GM12878 (cell line): ENCODE measurements around the gene UBR7. TPM values are rescaled to one million over a fixed set of nuclear protein-coding genes. Genes with fewer than 3 reads are reported as not detected.

Experiments
- ATAC-seq: fragments of 200-7000 bp; cut with Tn5 transposase; 3 replicates; pipeline ENCODE4 v1.9.1; 2020; ENCODE audit warnings: mild to moderate bottlenecking, moderate library complexity
- BruUV-seq: library from RNA; stranded (reverse); fragments of 400-500 nt; replicated peaks from 2 replicates; lab custom pipeline; 2021; lab: Mats Ljungman, UMichigan
- CTCF ChIA-PET: fragments of 300-600 bp; sonication (Branson Sonifier 250); formaldehyde crosslinking; extraction: SDS; loops from one replicate; lab custom pipeline; 2021; ENCODE audit warnings: inconsistent platforms; lab: Yijun Ruan, JAX
- POLR2A ChIA-PET: fragments of 350-600 bp; formaldehyde crosslinking; extraction: SDS; loops from one replicate; lab custom pipeline; 2021; ENCODE audit warnings: inconsistent platforms; lab: Charles Lee
- RAD21 ChIA-PET: fragments of 300-600 bp; sonication (Branson Sonifier 250); formaldehyde crosslinking; loops from one replicate; lab custom pipeline; 2023; ENCODE audit warnings: antibody characterized with exemption; ENCODE audit not compliant: unreplicated experiment; lab: Charles Lee
- SMC1A ChIA-PET: fragments of 300-600 bp; sonication (Branson Sonifier 250); formaldehyde crosslinking; loops from one replicate; lab custom pipeline; 2023; ENCODE audit not compliant: unreplicated experiment, uncharacterized antibody; lab: Charles Lee
- DNase-seq: peaks from one replicate; pipeline ENCODE4 v3.0.0-alpha.2; 2011; ENCODE audit warnings: low read depth, low spot score
- FAIRE-seq: peaks from 3 replicates; lab custom pipeline; 2011; peaks lifted over from hg19 to GRCh38; lab: Jason Lieb, UNC
- H2AFZ ChIP-seq: 2 replicates; pipeline ENCODE4 v1.6.0; 2011; ENCODE audit warnings: low read depth, low read length, control low read depth; ENCODE audit not compliant: control insufficient read depth
- H3K27ac ChIP-seq: 2 replicates; pipeline ENCODE4 v1.5.1; 2011; ENCODE audit warnings: control low read depth; ENCODE audit not compliant: control insufficient read depth, insufficient read depth
- H3K27me3 ChIP-seq, 2 experiments: replicated peaks in 1 of 2; 2 replicates each; pipeline versions ENCODE4 v1.6.0 to v1.6.1; 2011; ENCODE audit warnings: low read length in 1 of 2; ENCODE audit not compliant: control insufficient read depth in 2 of 2, insufficient read depth in 2 of 2
- H3K36me3 ChIP-seq, 2 experiments: 2 replicates each; pipeline ENCODE4 v1.5.1; 2011; ENCODE audit warnings: low read length in 1 of 2; ENCODE audit not compliant: control insufficient read depth in 2 of 2, insufficient read depth in 2 of 2
- H3K4me1 ChIP-seq: 2 replicates; pipeline ENCODE4 v1.6.1; 2011; ENCODE audit warnings: mild to moderate bottlenecking, low read length, moderate library complexity, mixed read lengths; ENCODE audit not compliant: control insufficient read depth, insufficient read depth
- H3K4me2 ChIP-seq: 2 replicates; pipeline ENCODE4 v1.6.0; 2011; ENCODE audit warnings: control low read depth; ENCODE audit not compliant: control insufficient read depth, insufficient read depth
- H3K4me3 ChIP-seq: fragments of 200-600 bp; sonication (generic); 2 replicates; pipeline ENCODE4 v1.5.1; 2016
- H3K79me2 ChIP-seq: 2 replicates; pipeline ENCODE4 v1.6.0; 2011; ENCODE audit warnings: low read length; ENCODE audit not compliant: control insufficient read depth, insufficient read depth
- H3K9ac ChIP-seq: 2 replicates; pipeline ENCODE4 v1.8.0; 2011; ENCODE audit warnings: low read length, control low read depth, mixed read lengths; ENCODE audit not compliant: control insufficient read depth, insufficient read depth
- H3K9me3 ChIP-seq: replicated peaks from 3 replicates; pipeline ENCODE4 v1.5.1; 2011; ENCODE audit warnings: mild to moderate bottlenecking, low read length; ENCODE audit not compliant: control insufficient read depth, insufficient read depth
- H4K20me1 ChIP-seq: 2 replicates; pipeline ENCODE4 v1.6.0; 2011; ENCODE audit not compliant: control insufficient read depth, insufficient read depth
- HDGF ChIP-seq: fragments of 450-650 bp; IDR thresholded peaks from 2 replicates; pipeline ENCODE4 v1.6.1; 2016; ENCODE audit warnings: antibody characterized with exemption
- SMAD5 ChIP-seq: IDR thresholded peaks from 2 replicates; pipeline ENCODE4 v1.6.1; 2016; ENCODE audit warnings: antibody characterized with exemption, low read depth
- TBL1XR1 ChIP-seq: IDR thresholded peaks from 2 replicates; pipeline ENCODE4 v1.6.1; 2012; ENCODE audit warnings: low read depth, low read length, improper control_type of control experiment
- ZZZ3 ChIP-seq: IDR thresholded peaks from 2 replicates; pipeline ENCODE4 v1.6.1; 2011; ENCODE audit warnings: low read depth; ENCODE audit not compliant: control insufficient read depth, insufficient read length
- WGBS: methylation state at CpG from one replicate; pipeline ENCODE4 v1.1.6; 2016; ENCODE audit warnings: low lambda C conversion rate; ENCODE audit not compliant: insufficient replicate concordance, insufficient coverage; ENCODE audit errors: missing lambda C conversion rate; 5-methylcytosine and 5-hydroxymethylcytosine counted together
- in situ Hi-C: fragments of 300-500 bp; cut with MboI; formaldehyde crosslinking; loops from 9 replicates; pipeline ENCODE4 v1.14.3; 2018; ENCODE audit warnings: mixed read lengths
- intact Hi-C: fragments of 100-400 bp; cut with micrococcal nuclease; formaldehyde crosslinking; loops from one replicate; pipeline ENCODE4 v1.14.2; 2022; ENCODE audit not compliant: unreplicated experiment
- polyA plus RNA-seq, 11 experiments: library from polyadenylated mRNA; depleted of rRNA in 4 of 11; unstranded in 6 of 11; stranded (reverse) in 5 of 11; fragments of >200 nt; fragmentation: Nextera tagmentation in 4 of 11; fragmentation: Illumina TruSeq in 1 of 11; extraction: Ambion mirVana in 4 of 11; extraction: Trizol in 1 of 11; gene quantifications; 1 replicate in 1 of 11; 2 replicates in 10 of 11; pipeline versions ENCODE4 v1.2.1 to v1.2.3, GENCODE V29; 2011 to 2016; ENCODE audit warnings: inconsistent platforms in 2 of 11, missing spikeins in 2 of 11, low read depth in 1 of 11
- total RNA-seq, 4 experiments: library from RNA; depleted of rRNA in 3 of 4; stranded (reverse); fragments of >200 nt in 3 of 4; fragmentation: Illumina TruSeq in 1 of 4; extraction: Trizol in 1 of 4; gene quantifications; 2 replicates each; pipeline versions ENCODE4 v1.2.1 to v1.2.3, GENCODE V29; 2013 to 2021
- TF ChIP-seq, protein P1 (sequence below): fragments of 450-650 bp; formaldehyde crosslinking; IDR thresholded peaks from 2 replicates; pipeline ENCODE4 v1.4.0; 2022; ENCODE audit warnings: mild to moderate bottlenecking, moderate library complexity
- TF ChIP-seq, protein P2 (sequence below): IDR thresholded peaks from 2 replicates; pipeline ENCODE4 v1.6.1; 2012; ENCODE audit warnings: low read length, inconsistent platforms

UBR7 gene
- total and polyA plus RNA-seq, 10 of the 15 experiments (the other 5 are each of a cell fraction or from before 2014, with no cell fraction given), result 14.3 to 85.6 (median 49.9) TPM

DNA sequence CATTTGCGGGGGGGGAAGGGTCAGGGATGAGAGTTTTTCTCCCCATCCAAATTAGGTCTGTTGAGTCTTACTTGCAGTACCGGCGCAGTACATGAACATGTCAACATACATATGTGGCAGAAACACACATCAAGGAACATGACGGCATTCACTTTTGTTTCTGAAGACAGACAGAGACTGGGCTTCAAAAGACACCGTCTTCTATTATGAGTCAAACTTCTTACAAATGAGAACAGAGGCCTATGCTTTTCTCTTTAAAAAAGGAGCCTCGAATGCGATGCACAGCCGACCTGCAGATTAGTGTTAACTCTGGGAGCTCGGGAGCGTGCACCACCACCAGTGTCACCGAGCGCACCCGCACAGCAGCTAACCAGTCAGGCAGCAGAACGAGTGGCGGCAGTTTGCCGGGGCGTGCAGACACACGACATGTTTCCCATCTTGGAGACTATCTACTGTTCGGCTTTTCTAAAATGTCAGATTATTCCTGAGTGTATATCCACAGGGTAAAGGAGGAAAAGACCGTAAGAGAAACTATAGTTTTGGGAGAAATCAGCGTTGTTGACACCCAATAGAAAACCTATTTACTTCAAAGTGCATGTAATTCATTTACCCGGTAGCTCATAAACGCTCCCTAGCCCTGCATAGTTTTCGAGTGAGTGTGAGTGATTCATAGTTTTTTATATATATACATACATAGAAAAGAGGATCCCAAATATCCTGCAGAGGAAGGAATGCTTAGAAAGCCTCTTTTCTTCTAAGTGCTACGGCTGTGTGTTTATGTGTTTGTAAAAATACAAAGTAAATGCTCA is 33.0 kb downstream of the UBR7 start:
- no peak for TF ChIP-seq SMAD5
- TF ChIP-seq, protein P1, sequence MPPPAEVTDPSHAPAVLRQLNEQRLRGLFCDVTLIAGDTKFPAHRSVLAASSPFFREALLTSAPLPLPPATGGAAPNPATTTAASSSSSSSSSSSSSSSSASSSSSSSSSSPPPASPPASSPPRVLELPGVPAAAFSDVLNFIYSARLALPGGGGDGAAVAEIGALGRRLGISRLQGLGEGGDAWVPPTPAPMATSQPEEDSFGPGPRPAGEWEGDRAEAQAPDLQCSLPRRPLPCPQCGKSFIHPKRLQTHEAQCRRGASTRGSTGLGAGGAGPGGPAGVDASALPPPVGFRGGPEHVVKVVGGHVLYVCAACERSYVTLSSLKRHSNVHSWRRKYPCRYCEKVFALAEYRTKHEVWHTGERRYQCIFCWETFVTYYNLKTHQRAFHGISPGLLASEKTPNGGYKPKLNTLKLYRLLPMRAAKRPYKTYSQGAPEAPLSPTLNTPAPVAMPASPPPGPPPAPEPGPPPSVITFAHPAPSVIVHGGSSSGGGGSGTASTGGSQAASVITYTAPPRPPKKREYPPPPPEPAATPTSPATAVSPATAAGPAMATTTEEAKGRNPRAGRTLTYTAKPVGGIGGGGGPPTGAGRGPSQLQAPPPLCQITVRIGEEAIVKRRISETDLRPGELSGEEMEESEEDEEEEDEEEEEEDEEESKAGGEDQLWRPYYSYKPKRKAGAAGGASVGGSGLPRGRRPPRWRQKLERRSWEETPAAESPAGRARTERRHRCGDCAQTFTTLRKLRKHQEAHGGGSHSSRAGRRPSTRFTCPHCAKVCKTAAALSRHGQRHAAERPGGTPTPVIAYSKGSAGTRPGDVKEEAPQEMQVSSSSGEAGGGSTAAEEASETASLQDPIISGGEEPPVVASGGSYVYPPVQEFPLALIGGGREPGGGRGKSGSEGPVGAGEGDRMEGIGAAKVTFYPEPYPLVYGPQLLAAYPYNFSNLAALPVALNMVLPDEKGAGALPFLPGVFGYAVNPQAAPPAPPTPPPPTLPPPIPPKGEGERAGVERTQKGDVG, result no peak
- no peak for TF ChIP-seq TBL1XR1
- TF ChIP-seq, protein P2, sequence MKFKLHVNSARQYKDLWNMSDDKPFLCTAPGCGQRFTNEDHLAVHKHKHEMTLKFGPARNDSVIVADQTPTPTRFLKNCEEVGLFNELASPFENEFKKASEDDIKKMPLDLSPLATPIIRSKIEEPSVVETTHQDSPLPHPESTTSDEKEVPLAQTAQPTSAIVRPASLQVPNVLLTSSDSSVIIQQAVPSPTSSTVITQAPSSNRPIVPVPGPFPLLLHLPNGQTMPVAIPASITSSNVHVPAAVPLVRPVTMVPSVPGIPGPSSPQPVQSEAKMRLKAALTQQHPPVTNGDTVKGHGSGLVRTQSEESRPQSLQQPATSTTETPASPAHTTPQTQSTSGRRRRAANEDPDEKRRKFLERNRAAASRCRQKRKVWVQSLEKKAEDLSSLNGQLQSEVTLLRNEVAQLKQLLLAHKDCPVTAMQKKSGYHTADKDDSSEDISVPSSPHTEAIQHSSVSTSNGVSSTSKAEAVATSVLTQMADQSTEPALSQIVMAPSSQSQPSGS, result no peak
- TF ChIP-seq HDGF, result no peak
- no peak for TF ChIP-seq ZZZ3
- Histone ChIP-seq H3K4me1 (no peaks in the 10 kb centered on the region), H4K20me1 (no peaks in the 10 kb centered on the region), H3K4me2 (no peak overlapping the region), H3K27me3 (no peaks in the 10 kb centered on the region), H3K9me3 (no peaks in the 10 kb centered on the region), H2AFZ (no peak overlapping the region), H3K27ac (no peak overlapping the region), H3K36me3 (peaks cover 8 to 19% of the 10 kb centered on the region in 2 experiments), H3K9ac (no peak overlapping the region), H3K4me3 (no peak overlapping the region), H3K79me2 (no peaks in the 10 kb centered on the region)
- WGBS, result 96% methylated on average over 25 of the region's 25 CpGs
- DNase-seq (no peak), FAIRE-seq (no peak), ATAC-seq (no peak)
- CTCF ChIA-PET, result interaction anchor here (0.7 kb wide), 1 partner anchor 304 kb away, joined by 3 read pairs; no protein-coding TSS in a partner anchor
- BruUV-seq, result no TSS peak
- RAD21 ChIA-PET, result no interaction called here
- in situ Hi-C loops, result loop anchor here (25.0 kb wide), 1 partner anchor 297 kb away; no protein-coding TSS in a partner anchor
- POLR2A ChIA-PET, result interaction anchor here (0.7 kb wide), 1 partner anchor 8 kb away, joined by 3 read pairs; no protein-coding TSS in a partner anchor
- SMC1A ChIA-PET, result interaction anchor here (0.7 kb wide), 2 partner anchors 43 to 137 kb away, joined by 3 read pairs; no protein-coding TSS in a partner anchor
- intact Hi-C loops, result loop anchor here (5.0 kb wide), 1 partner anchor 307 kb away; no protein-coding TSS in a partner anchor
